Activated naive CD8-positive, alpha-beta T cell treated with anti-CD3 and anti-CD28 coated beads for 36 hours (primary cell): Measurements from ENCODE around the gene PCNT. TPM values are rescaled to one million over a fixed set of nuclear protein-coding genes. Genes with fewer than 3 reads are reported as not detected.

ENCODE experiments used
- DNase-seq: peaks from one replicate; pipeline ENCODE4 v3.0.0; 2021
- H3K27ac Mint-ChIP-seq: one replicate; pipeline ENCODE4 v1.8.0; 2022; ENCODE audit warnings: mild to moderate bottlenecking, moderate library complexity, mixed read lengths
- H3K27me3 Mint-ChIP-seq: one replicate; pipeline ENCODE4 v1.8.0; 2022; ENCODE audit warnings: mild to moderate bottlenecking, mixed read lengths
- H3K36me3 Mint-ChIP-seq: one replicate; pipeline ENCODE4 v1.8.0; 2021; ENCODE audit warnings: mild to moderate bottlenecking, mixed read lengths
- H3K4me1 Mint-ChIP-seq: one replicate; pipeline ENCODE4 v1.8.0; 2021; ENCODE audit warnings: mixed read lengths
- H3K4me3 Mint-ChIP-seq: one replicate; pipeline ENCODE4 v1.8.0; 2022; ENCODE audit warnings: mild to moderate bottlenecking, moderate library complexity, mixed read lengths
- H3K9me3 Mint-ChIP-seq: one replicate; pipeline ENCODE4 v1.8.0; 2022; ENCODE audit warnings: mixed read lengths
- total RNA-seq, 2 experiments: library from RNA; stranded (reverse); gene quantifications; one replicate each; pipeline ENCODE4 v1.2.3, GENCODE V29; 2021

The PCNT gene
- total RNA-seq, 2 experiments from 2014 or later: 49.4 to 53.4 TPM

DNA sequence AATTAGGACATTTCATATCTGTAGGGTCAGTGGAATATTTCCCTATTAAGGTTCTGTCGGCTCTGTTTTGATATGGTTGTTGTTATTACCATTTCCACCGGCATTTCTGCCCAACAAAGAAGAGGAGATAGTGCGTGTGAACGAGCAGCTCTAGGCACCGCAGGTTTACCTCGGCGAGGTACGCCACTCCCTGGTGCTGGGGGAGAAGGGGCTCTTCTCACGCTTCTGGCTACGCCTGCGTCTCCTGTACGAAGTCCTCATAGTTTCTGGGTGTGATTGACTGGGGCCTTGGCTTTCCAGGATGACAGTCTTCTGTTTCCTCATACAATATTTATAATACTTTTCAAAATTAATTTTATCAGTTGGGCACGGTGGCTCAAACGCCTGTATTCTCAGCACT lies 80.3 kb downstream of the PCNT start:
- no peak for DNase-seq
- Mint-ChIP-seq H3K4me3 (no peak overlapping the region), H3K27me3 (no peaks in the 10 kb centered on the region), H3K4me1 (no peaks in the 10 kb centered on the region), H3K9me3 (no peaks in the 10 kb centered on the region), H3K27ac (no peak overlapping the region), H3K36me3 (peaks cover 22% of the 10 kb centered on the region)

- H3K9me3 Mint-ChIP-seq: no peaks in the 10 kb centered on the region
- H3K27me3 Mint-ChIP-seq: no peaks in the 10 kb centered on the region
- no peak for DNase-seq
- H3K36me3 Mint-ChIP-seq: peaks cover 16% of the 10 kb centered on the region
- no peak overlapping the region for H3K27ac Mint-ChIP-seq
- no peaks in the 10 kb centered on the region for H3K4me1 Mint-ChIP-seq
- no peak overlapping the region for H3K4me3 Mint-ChIP-seq
Observed at GRCh38 chr21:46406001-46406400, 82.0 kb downstream of the PCNT start.

DNA sequence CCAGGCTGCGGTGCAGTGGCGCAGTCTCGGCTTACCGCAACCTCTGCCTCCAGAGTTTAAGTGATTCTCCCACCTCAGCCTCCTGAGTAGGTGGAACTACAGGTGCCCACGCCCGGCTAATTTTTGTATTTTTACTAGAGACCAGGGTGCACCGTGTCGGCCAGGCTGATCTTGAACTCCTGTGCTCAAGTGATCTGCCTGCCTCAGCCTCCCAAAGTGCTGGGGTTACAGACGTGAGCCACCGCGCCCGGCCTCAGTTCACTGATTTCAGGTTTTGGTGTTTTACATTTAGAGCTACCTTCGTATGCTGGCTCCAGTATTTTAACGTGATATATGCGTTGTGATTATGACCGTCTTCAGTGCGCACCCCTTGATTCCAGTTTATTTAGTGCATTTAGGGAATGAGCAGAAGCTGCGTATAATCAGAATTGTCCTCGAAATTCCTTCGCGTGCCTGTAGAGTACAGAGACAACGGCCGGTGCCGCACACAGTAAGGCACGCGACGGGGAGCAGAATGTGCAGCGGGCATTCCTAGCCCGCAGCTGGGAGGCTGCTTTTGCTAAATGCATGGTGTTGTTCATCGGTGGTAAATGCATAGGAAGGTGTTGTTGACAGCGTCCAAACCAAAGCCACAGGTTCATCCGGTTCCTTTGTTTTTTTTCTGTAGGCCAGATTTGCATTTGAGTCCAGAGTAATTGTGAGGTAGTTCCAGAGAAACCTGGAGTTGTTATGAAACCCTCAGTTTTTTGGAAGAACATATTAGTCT lies 85.9 kb downstream of the PCNT start:
- Mint-ChIP-seq H3K4me1 (no peaks in the 10 kb centered on the region), H3K4me3 (no peak overlapping the region), H3K9me3 (no peaks in the 10 kb centered on the region), H3K36me3 (peaks cover 4% of the 10 kb centered on the region), H3K27ac (no peak overlapping the region), H3K27me3 (no peaks in the 10 kb centered on the region)
- no peak for DNase-seq

GRCh38 chr21:46410516-46410915 lies 86.6 kb downstream of the PCNT start:
- H3K27me3 Mint-ChIP-seq: no peaks in the 10 kb centered on the region

GRCh38 chr21:46411236-46411635 lies 87.3 kb downstream of the PCNT start:
- Mint-ChIP-seq H3K4me3 (no peak overlapping the region), H3K27ac (no peak overlapping the region), H3K27me3 (no peaks in the 10 kb centered on the region), H3K36me3 (peaks cover 2% of the 10 kb centered on the region), H3K9me3 (no peaks in the 10 kb centered on the region), H3K4me1 (no peaks in the 10 kb centered on the region)
- DNase-seq: no peak

More at GRCh38 chr21:46410516-46410915, 86.6 kb downstream of the PCNT start:
- no peaks in the 10 kb centered on the region for H3K9me3 Mint-ChIP-seq
- H3K36me3 Mint-ChIP-seq: peaks cover 4% of the 10 kb centered on the region
- no peaks in the 10 kb centered on the region for H3K4me1 Mint-ChIP-seq
- no peak overlapping the region for H3K4me3 Mint-ChIP-seq
- H3K27ac Mint-ChIP-seq: no peak overlapping the region
- DNase-seq: no peak

- Mint-ChIP-seq H3K9me3 (no peaks in the 10 kb centered on the region), H3K36me3 (peaks cover 2% of the 10 kb centered on the region), H3K27me3 (no peaks in the 10 kb centered on the region), H3K4me1 (no peaks in the 10 kb centered on the region), H3K4me3 (no peak overlapping the region), H3K27ac (no peak overlapping the region)
- no peak for DNase-seq
Observed at GRCh38 chr21:46411691-46412090, 87.7 kb downstream of the PCNT start.

DNA sequence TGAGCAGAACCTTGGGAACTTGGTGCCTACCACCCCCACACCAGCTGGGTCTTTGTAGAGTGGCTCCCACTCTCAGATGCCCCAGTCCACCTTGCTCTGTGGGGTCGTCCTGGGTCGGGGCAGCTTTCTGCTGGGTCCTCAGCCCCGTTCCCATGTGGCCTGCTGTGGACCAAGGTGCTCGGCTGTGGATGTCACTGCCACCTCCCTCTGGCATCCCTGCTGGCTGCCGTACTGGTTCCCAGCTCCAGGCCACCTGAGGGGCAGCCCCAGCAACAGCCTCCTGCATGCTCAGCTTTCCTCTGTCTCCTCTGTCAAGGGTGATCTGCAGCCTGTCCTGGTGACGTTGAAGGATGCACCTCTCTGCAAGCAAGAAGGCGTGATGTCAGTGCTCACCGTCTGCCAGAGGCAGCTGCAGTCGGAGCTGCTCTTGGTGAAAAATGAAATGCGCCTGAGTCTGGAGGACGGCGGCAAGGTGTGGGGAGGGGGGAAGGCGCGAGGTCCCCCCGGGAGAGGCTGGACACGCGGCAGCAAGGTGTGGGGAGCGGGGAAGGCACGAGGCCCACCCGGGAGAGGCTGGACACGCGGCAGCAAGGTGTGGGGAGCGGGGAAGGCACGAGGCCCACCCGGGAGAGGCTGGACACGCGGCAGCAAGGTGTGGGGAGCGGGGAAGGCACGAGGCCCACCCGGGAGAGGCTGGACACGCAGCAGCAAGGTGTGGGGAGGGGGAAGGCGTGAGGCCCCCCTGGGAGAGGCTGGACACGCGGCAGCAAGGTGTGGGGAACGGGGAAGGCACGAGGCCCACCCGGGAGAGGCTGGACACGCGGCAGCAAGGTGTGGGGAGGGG lies 88.8 kb downstream of the PCNT start:
- Mint-ChIP-seq H3K36me3 (peaks cover 2% of the 10 kb centered on the region), H3K27ac (no peak overlapping the region), H3K4me1 (no peaks in the 10 kb centered on the region), H3K27me3 (no peaks in the 10 kb centered on the region), H3K4me3 (no peak overlapping the region), H3K9me3 (no peaks in the 10 kb centered on the region)
- no peak for DNase-seq

DNA sequence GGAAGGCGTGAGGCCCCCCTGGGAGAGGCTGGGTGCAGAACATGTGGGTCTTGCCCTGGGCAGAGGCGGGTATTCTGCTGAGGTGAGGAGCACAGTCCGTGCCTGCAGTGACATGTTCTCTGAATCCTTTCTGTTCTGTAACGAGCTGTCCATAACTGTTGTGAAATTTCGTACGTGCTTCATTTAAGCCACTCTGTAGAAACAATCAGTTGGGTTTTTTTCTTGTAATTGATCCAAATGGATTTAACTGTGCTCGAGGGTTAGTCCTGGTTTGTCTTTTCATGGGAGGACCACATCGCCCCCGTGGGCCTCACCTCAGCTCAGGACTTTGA lies 89.4 kb downstream of the PCNT start:
- Mint-ChIP-seq H3K36me3 (peaks cover 2% of the 10 kb centered on the region), H3K27ac (no peak overlapping the region), H3K4me1 (no peaks in the 10 kb centered on the region), H3K9me3 (no peaks in the 10 kb centered on the region), H3K4me3 (no peak overlapping the region), H3K27me3 (no peaks in the 10 kb centered on the region)
- DNase-seq: no peak

GRCh38 chr21:46414965-46415275 lies 91.0 kb downstream of the PCNT start:
- Mint-ChIP-seq H3K27ac (no peak overlapping the region), H3K9me3 (no peaks in the 10 kb centered on the region), H3K27me3 (no peaks in the 10 kb centered on the region), H3K36me3 (peaks cover 9% of the 10 kb centered on the region), H3K4me1 (no peaks in the 10 kb centered on the region), H3K4me3 (no peak overlapping the region)
- no peak for DNase-seq

DNA sequence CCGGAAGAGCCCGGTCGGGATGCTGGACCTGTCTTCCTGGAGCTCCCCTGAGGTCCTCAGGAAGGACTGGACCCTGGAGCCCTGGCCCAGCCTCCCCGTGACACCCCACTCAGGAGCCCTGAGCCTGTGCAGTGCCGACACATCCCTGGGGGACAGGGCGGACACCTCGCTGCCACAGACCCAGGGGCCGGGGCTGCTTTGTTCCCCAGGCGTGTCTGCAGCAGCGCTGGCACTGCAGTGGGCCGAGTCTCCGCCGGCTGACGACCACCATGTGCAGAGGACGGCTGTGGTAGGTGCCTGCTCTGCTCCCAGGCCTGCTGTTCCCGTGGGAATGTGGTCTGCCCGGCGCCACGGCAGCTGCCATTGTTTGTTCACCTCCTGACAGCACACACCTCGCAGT lies 92.6 kb downstream of the PCNT start:
- H3K4me3 Mint-ChIP-seq: no peak overlapping the region
- peaks cover 11% of the 10 kb centered on the region for H3K36me3 Mint-ChIP-seq
- no peak overlapping the region for H3K27ac Mint-ChIP-seq
- no peaks in the 10 kb centered on the region for H3K27me3 Mint-ChIP-seq
- no peaks in the 10 kb centered on the region for H3K4me1 Mint-ChIP-seq
- no peaks in the 10 kb centered on the region for H3K9me3 Mint-ChIP-seq
- no peak for DNase-seq

DNA sequence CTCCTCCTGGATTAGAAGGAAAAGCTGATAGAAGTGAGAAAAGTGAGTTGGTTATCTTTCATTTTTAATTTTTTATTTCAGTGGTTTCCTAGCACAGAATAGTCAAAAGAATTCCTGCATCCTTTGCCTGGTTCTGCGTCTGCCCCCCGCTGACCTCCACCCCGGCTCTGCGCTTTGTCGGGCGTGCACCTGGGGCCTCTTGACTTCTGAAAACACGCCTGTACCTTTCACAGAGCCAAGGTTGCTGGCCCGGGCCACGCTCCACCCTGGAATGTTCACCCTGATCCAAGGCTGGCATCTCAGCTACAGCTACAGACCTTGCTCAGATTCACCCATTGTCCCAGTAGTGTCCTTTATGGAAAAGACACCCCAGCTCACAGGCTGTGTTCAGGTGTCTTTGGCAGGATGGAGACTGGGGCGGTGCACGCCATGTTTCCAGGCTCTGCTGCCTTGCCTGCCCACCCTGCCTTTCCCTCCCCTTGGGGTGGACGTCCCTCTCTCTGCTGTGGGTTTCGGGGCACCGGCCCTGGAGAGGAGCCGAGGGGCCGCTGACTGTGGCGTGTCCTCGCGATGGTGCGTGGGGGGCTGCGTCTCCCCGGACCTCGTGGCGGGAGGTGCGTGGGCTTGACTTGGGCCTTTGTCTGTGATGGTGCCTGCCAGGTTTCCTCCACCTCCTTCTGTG lies 94.5 kb downstream of the PCNT start:
- Mint-ChIP-seq H3K27ac (no peak overlapping the region), H3K4me3 (no peak overlapping the region), H3K9me3 (no peaks in the 10 kb centered on the region), H3K36me3 (peaks cover 12% of the 10 kb centered on the region), H3K27me3 (no peaks in the 10 kb centered on the region), H3K4me1 (peaks cover 5% of the 10 kb centered on the region)
- DNase-seq: no peak

- H3K4me1 Mint-ChIP-seq: peaks cover 20% of the 10 kb centered on the region
- H3K27me3 Mint-ChIP-seq: no peaks in the 10 kb centered on the region
- no peak overlapping the region for H3K4me3 Mint-ChIP-seq
- no peaks in the 10 kb centered on the region for H3K9me3 Mint-ChIP-seq
- no peak for DNase-seq
- H3K27ac Mint-ChIP-seq: no peak overlapping the region
- H3K36me3 Mint-ChIP-seq: peaks cover 18% of the 10 kb centered on the region
Observed at GRCh38 chr21:46420241-46421190, 96.6 kb downstream of the PCNT start.

GRCh38 chr21:46421191-46421750 lies 97.3 kb downstream of the PCNT start:
- Mint-ChIP-seq H3K36me3 (peaks cover 20% of the 10 kb centered on the region), H3K27me3 (no peaks in the 10 kb centered on the region), H3K4me3 (no peak overlapping the region), H3K27ac (no peak overlapping the region), H3K9me3 (no peaks in the 10 kb centered on the region), H3K4me1 (peaks cover 22% of the 10 kb centered on the region)
- no peak for DNase-seq

DNA sequence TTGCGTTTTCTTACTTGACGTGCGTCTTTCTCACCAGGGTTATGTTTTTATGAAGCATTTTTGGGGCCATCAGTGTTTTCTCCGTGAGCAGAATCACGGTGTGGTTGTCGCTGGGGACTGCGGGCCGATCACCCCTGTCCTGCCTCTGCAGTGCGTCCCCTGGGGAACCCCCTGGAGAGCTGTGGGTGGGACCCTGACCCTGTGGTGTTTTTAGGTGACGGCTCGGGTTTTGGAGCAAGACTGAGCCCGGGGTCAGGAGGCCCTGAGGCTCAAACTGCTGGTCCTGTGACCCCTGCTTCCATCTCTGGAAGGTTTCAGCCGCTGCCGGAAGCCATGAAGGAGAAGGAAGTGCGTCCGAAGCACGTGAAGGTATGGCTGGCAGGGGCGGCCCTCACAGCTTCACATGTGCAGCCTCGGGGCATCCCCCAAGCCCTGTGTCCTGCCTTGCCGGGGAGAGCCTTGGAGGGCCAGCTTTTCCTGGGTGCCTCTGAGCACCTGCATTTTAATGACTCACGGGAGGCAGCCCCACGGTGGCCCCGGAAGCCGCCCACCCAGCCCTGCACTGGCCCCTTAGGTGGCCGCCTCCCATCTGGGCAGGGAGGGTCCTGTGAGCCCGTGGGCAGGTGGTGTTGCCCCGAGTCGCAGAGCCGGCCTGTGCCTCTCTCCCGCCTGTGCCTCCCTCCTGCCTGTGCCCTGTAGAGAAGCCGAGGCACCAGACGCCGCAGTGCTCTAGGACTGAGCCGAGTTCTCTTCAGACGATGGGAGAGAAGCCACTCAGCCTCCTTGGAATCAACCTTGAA lies 98.0 kb downstream of the PCNT start:
- Mint-ChIP-seq H3K27ac (no peak overlapping the region), H3K9me3 (no peaks in the 10 kb centered on the region), H3K36me3 (peaks cover 20% of the 10 kb centered on the region), H3K4me1 (peaks cover 22% of the 10 kb centered on the region), H3K4me3 (no peak overlapping the region), H3K27me3 (no peaks in the 10 kb centered on the region)
- DNase-seq: no peak
